GM19023 (cell line): Measurements from ENCODE around the gene SARDH.

Experiments used
- ATAC-seq: cut with Tn5 transposase; IDR thresholded peaks from one replicate; pipeline ENCODE4 v1.9.1; 2021; ENCODE audit warnings: mild to moderate bottlenecking, moderate library complexity; ENCODE audit not compliant: unreplicated experiment

SARDH gene

GRCh38 chr9:133715295-133715865, 22.8 kb downstream of the SARDH start:
- no peak for ATAC-seq

- ATAC-seq: no peak
Measured at GRCh38 chr9:133714606-133715294, 23.4 kb downstream of the SARDH start.

- no peak for ATAC-seq
Measured at GRCh38 chr9:133713960-133714495, 24.1 kb downstream of the SARDH start.

GRCh38 chr9:133713150-133713959, 24.8 kb downstream of the SARDH start:
- no peak for ATAC-seq

- no peak for ATAC-seq
Measured at GRCh38 chr9:133712221-133713100, 25.7 kb downstream of the SARDH start.

GRCh38 chr9:133711428-133712220, 26.5 kb downstream of the SARDH start:
- ATAC-seq: no peak

GRCh38 chr9:133710661-133711427, 27.3 kb downstream of the SARDH start:
- ATAC-seq: no peak

GRCh38 chr9:133709691-133710571, 28.2 kb downstream of the SARDH start:
- no peak for ATAC-seq

- ATAC-seq: no peak
Measured at GRCh38 chr9:133709015-133709611, 29.0 kb downstream of the SARDH start.

- no peak for ATAC-seq
Measured at GRCh38 chr9:133708246-133709014, 29.7 kb downstream of the SARDH start.

GRCh38 chr9:133707763-133708245, 30.3 kb downstream of the SARDH start:
- no peak for ATAC-seq

- ATAC-seq: no peak
Measured at GRCh38 chr9:133707065-133707762, 30.9 kb downstream of the SARDH start.

- ATAC-seq: no peak
Measured at GRCh38 chr9:133706307-133707050, 31.7 kb downstream of the SARDH start.

- ATAC-seq: no peak
Measured at GRCh38 chr9:133705576-133705975, 32.6 kb downstream of the SARDH start.

- ATAC-seq: no peak
Measured at GRCh38 chr9:133704711-133705181, 33.4 kb downstream of the SARDH start.
